GM18873 (cell line): Measurements from ENCODE around the gene AUTS2.

ENCODE experiments used
- ATAC-seq: cut with Tn5 transposase; IDR thresholded peaks from one replicate; pipeline ENCODE4 v1.9.1; 2021; ENCODE audit warnings: mild to moderate bottlenecking, moderate library complexity, moderate number of reproducible peaks; ENCODE audit not compliant: unreplicated experiment, low FRiP score

Gene AUTS2

GRCh38 chr7:70694971-70695794 is 1096.9 kb downstream of the AUTS2 start:
- ATAC-seq, result no peak

- ATAC-seq, result no peak
These were observed 1097.5 kb downstream of the AUTS2 start for GRCh38 chr7:70695795-70696083.

- no peak for ATAC-seq
These were observed 1098.0 kb downstream of the AUTS2 start for GRCh38 chr7:70696201-70696754.

- no peak for ATAC-seq
These were observed 1100.1 kb downstream of the AUTS2 start for GRCh38 chr7:70698219-70698832.

- ATAC-seq, result no peak
These were observed 1101.0 kb downstream of the AUTS2 start for GRCh38 chr7:70699271-70699670.

- ATAC-seq, result no peak
These were observed 1102.0 kb downstream of the AUTS2 start for GRCh38 chr7:70700055-70700940.

GRCh38 chr7:70700941-70701425 is 1102.7 kb downstream of the AUTS2 start:
- ATAC-seq, result no peak

- no peak for ATAC-seq
These were observed 1103.2 kb downstream of the AUTS2 start for GRCh38 chr7:70701477-70701876.

GRCh38 chr7:70701991-70702390 is 1103.7 kb downstream of the AUTS2 start:
- no peak for ATAC-seq

- ATAC-seq, result no peak
These were observed 1105.5 kb downstream of the AUTS2 start for GRCh38 chr7:70703785-70704184.

- no peak for ATAC-seq
These were observed 1106.6 kb downstream of the AUTS2 start for GRCh38 chr7:70704831-70705346.

GRCh38 chr7:70706204-70706603 is 1107.9 kb downstream of the AUTS2 start:
- ATAC-seq, result no peak

GRCh38 chr7:70706698-70707097 is 1108.4 kb downstream of the AUTS2 start:
- no peak for ATAC-seq

- ATAC-seq, result no peak
These were observed 1109.6 kb downstream of the AUTS2 start for GRCh38 chr7:70707823-70708243.

- ATAC-seq, result no peak
These were observed 1111.8 kb downstream of the AUTS2 start for GRCh38 chr7:70710011-70710480.

- ATAC-seq, result no peak
These were observed 1112.4 kb downstream of the AUTS2 start for GRCh38 chr7:70710651-70711050.

GRCh38 chr7:70711452-70711851 is 1113.2 kb downstream of the AUTS2 start:
- no peak for ATAC-seq

GRCh38 chr7:70712942-70713341 is 1114.7 kb downstream of the AUTS2 start:
- no peak for ATAC-seq

GRCh38 chr7:70714506-70715038 is 1116.3 kb downstream of the AUTS2 start:
- ATAC-seq, result no peak
